Esophagus mucosa (tissue), 1 donor: Measurements from ENCODE around the gene RNU2-1. TPM values are rescaled to one million over a fixed set of nuclear protein-coding genes. Genes with fewer than 3 reads are reported as not detected.
A peak's percentile ranks its signal among the peaks of the same experiment; 100 is the strongest.
"Not testable (repeated sequence)": the region's sequence is repeated elsewhere in the genome, so short reads cannot be mapped to it uniquely, and the experiment has no call there.

Experiments
- ATAC-seq: fragments of 200-7000 bp; cut with Tn5 transposase; one replicate; pipeline ENCODE4 v1.9.1; 2020
- total RNA-seq: library from RNA; stranded (reverse); gene quantifications from one replicate; pipeline ENCODE4 v1.2.4, GENCODE V29; 2023
- donor health status: DM: yes; HTN: yes; CAD: no.

The RNU2-1 gene
- total RNA-seq, 1 donor from 2014 or later: 11,314 TPM

DNA sequence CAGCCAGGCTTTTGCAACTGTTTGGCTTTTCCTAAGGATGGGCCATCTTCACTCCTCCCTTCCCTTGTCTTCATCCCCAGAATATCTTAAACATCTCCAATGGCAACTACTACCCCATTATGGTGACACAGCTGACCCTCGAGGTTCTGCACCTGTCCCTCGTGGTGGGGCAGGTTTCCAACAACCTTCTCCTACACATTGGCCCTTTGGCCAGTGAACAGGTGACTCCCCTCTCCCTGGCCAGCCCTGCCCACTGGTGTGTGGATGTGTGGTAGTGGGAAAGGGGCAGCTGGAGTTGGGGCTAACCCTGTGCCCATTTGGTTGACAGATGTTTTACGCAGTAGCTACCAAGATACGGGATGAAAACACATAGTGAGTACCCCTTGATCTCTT is 17.4 kb downstream of the RNU2-1 start:
- no peak for ATAC-seq

DNA sequence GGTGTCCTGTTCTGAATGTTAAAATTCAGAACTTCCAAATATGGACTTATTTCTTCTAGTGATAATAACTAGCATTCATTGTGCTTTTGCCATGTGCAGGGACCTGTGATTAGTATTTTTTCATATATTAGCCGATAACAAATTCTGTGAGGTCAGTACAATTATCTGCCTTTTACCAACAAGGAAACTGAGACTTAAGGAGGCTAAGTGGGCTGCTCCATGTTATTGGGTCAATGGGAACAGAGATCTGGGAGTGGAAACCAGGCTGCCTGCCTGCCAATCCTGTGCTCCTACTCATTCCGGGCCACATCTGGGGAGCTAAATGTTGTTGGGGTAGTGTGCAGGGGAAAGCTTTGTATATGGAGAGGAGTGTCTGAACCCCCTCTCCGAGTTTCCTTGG is 18.4 kb downstream of the RNU2-1 start:
- ATAC-seq: no peak

DNA sequence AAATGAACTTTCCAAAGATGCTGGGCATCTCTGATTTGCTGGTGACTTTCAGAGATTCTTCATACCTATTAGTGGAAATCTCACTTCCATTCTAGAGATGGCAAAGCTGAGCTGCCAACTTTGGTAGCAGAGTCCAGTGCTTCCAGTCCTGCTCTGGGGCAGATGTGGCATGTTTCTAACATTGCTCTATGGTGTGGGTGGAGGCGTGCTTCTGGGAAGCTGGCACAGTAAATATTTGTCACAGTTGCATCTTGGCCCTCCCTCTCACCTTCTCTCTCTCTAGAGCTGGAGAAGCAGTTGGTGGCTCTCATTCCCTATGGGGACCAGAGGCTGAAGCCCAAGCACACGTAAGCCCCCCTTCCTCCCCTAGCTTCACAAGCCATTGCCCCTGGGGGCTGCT is 20.2 kb downstream of the RNU2-1 start:
- no peak for ATAC-seq

DNA sequence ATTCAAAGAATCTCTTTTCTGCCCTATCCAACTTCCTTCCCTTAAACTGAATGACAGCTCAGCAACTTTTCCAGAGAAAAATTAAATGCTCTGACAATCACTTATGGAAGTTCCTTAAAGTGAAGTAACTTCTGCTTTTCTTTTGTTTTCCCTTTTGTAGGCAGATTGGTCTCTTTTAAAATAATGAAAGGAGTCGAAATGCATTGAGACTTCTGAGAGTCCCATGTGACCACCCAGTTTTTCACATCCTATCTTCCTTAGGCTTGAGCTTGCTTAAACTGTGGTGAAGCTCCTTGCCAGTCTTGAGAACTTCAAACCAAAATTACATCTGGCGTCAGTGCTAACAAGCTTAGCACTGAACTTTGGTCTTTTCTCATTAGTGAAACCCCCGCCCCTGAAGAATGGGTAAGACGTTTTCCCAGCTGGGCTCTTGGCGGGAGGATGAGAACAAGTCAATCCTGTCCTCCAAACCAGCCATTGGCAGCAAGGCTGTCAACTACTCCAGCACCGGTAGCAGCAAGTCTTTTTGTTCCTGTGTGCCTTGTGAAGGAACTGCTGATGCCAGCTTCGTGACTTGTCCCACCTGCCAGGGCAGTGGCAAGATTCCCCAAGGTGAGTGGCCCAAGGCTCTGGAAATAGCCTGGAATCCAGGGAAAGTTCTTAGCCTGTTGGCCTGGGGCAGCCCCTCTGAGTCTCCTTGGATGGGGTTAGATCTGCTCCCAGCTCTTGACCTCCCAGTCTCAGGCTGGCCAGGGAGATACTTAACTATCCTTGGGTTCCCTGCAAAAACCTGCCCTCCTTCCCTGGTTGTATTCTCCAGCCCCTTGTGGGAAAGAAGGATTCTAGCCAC is 20.9 kb downstream of the RNU2-1 start:
- peak; percentile 27 for ATAC-seq

DNA sequence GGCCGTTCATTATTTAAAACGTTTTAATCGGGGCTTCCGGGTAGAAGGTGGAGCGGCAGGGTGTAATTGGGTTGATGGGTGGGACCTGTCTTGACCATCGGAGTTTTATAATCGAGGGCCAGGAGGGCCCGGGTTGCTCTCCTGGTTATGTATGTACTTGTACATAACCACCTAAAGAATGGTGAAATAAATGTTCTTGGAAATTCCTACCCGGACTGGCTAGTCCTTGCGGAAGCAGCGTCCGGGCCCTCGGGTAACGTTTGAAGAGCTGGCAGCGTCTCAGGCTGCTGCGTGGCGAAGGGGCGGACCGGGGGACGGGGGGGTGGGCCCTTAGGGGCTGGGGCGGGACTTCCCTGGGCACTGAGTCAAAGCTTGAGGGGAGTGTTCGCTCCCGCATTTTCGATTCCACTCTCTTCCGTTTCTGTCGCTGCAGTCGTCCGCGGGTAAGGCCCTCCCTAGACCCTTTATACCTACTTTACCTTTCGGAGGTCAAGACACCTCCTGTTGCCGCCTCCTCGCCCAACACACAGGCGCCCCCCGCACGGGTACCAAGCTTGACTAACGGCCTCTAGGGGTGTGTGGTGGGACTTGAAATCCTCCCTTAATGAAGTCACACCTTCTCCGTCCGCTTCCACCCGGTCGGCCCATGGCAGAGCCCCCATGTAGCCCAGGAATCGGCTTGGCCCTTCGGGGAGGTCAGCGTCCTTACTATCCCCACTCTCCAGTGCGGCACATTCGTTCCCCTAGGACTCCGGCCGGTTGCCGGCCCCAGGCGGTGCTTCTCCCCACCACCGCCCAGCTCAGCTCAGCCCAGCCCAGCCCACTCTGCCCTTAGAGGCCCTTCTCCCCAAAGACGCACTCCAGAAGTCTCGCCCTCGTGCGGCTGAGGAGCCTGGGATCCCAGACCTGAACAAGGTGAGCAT is 22.0 kb downstream of the RNU2-1 start, which contains the start of gene TMEM106A:
Gene TMEM106A (plus strand): TSS at position 396 of the 923 bp plus-strand sequence. CDS start 1,167 bp downstream, outside the sequence.
- peak; percentile 82 for ATAC-seq

DNA sequence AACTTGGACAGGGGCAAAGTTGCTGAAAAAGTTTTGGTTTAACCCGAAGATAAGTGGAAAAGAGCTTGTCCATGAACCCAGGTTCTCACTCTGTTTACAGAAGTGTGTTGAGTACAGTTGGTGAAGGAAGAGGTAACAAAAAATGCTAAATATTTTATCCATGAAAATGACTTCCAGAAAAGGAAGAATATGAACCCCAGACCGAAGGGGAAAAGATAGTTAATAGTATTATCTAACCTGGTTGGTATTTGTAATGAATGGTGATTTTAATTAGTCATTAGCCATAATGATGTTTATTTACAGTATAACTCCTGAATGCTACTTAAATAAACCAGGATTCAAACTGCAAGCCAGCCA is 22.7 kb downstream of the RNU2-1 start:
- ATAC-seq: no peak

DNA sequence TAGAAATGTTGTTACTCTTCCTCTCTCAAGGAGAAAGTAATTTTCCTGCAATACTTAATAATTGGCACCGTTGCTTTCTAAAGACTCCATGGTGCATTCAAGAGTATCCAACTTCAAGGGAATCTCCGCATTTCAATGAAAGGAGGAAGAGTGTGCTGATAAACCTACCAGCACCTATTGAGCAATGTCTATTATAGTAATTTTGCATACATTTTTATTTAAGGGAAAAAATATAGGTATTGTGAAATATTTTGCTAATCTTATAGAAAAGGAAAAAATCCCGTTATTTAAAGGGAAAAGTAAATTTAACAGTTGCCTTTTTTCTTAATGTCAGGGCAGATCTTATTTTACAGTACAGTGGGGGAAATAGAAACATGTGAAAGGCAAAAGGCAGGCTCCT is 23.2 kb downstream of the RNU2-1 start:
- no peak for ATAC-seq

DNA sequence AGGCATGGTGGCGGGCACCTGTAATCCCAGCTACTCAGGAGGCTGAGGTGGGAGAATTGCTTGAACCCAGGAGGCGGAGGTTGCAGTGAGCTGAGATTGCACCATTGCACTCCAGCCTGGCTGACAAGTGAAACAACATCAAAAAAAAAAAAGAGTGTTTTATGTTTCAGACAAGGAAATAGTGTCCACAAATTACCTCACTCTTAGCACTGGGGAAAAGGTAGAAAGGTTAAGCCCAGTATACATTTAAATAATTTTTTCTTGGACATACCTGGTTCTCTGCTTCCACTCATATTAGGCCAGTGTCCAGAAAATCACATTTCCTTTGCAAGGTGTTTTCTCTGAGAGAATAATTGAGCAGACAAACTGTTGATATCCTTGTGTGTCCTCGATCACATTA is 30.8 kb downstream of the RNU2-1 start:
- ATAC-seq: not testable (repeated sequence)

DNA sequence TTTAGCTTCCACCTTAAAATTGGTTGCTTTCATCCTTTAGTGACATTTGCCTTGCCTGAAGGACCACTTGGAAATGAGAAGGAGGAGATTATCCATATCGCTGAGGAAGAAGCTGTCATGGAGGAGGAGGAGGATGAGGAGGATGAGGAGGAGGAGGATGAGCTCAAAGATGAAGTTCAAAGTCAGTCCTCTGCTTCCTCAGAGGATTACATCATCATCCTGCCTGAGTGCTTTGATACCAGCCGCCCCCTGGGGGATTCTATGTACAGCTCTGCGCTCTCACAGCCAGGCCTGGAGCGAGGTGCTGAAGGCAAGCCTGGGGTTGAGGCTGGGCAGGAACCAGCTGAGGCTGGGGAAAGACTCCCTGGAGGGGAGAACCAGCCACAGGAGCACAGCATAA is 33.6 kb downstream of the RNU2-1 start:
- no peak for ATAC-seq

DNA sequence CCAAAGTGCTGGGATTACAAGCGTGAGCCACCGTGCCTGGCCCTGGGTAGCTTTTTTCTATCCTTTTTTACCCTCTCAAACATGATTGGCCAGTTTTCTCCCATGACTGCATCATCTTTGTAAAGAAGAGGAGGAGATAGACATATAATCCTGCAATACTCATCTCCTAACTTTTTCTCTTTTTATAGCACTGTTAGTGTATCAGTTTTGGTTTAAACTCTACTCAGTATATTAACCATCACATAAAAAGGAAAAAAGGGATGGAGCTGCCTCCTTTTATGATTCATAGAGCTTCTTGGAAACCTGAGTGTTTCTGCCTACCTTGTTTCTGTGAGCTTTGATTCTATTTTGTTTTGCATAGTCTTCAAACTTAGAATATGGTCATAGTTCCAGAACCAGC is 34.1 kb downstream of the RNU2-1 start:
- ATAC-seq: no peak

DNA sequence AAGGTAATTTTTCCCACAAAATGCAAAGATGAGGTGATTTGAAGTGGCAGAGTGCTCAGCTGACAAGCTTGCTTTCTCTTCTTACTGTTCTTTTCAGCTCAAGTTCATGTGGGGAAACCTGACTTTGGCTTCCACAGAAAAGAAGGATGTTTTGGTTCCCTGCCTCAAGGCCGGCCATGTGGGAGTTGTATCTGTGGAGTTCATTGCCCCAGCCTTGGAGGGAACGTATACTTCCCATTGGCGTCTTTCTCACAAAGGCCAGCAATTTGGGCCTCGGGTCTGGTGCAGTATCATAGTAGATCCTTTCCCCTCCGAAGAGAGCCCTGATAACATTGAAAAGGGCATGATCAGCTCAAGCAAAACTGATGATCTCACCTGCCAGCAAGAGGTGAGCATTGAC is 40.5 kb downstream of the RNU2-1 start:
- no peak for ATAC-seq

DNA sequence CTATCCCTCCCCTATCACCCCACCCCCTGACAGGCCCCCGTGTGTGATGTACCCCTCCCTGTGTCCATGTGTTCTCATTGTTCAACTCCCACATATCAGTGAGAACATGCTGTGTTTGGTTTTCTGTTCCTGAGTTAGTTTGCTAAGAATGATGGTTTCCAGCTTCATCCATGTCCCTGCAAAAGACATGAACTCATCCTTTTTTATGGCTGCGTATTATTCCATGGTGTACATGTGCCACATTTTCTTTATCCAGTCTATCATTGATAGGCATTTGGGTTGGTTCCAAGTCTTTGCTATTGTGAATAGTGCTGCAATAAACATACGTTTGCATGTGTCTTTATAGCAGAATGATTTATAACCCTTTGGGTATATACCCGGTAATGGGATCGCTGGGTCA is 47.1 kb downstream of the RNU2-1 start:
- ATAC-seq: not testable (repeated sequence)

DNA sequence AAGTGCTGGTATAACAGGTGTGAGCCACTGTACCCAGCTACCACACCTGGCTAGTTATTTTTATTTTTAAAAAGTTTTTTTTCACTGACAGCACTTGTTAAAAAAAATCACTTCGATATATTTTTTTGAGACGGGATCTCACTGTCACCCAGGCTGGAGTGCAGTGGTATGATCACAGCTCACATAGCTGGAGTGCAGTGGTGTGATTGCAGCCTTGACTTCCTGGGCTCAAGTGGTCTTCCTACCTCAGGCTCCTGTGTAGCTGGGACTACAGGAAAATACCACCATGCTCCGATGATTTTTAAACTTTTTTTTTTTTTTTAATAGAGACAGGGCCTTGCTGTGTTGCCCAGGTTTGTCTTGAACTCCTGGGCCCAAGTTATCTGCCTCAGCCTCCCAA is 49.9 kb downstream of the RNU2-1 start:
- ATAC-seq: no peak

Other genes starting within 250 kb of the RNU2-1 start
- gene RPL27, start 235.6 kb downstream of the RNU2-1 start, total RNA-seq: 1,265 TPM
- 7.7 TPM for gene IFI35, start 227.2 kb downstream of the RNU2-1 start, total RNA-seq
- 83.5 TPM for gene VAT1, start 211.6 kb downstream of the RNU2-1 start, total RNA-seq
- gene RND2, start 208.7 kb downstream of the RNU2-1 start, total RNA-seq: 0.16 TPM
- gene BRCA1, start 108.6 kb downstream of the RNU2-1 start, total RNA-seq: 13.0 TPM
- gene NBR1, start 62.8 kb downstream of the RNU2-1 start, total RNA-seq: 32.7 TPM
- 1.3 TPM for gene TMEM106A, start 22.1 kb downstream of the RNU2-1 start, total RNA-seq
- not detected for gene CCDC200, start 5.4 kb downstream of the RNU2-1 start, total RNA-seq
- 123 TPM for gene ARL4D, start 165.0 kb upstream of the RNU2-1 start, total RNA-seq
- gene DHX8, start 250.0 kb upstream of the RNU2-1 start, total RNA-seq: 39.0 TPM